ENCODE measurements around the gene IFRD1.

The IFRD1 gene

DNA sequence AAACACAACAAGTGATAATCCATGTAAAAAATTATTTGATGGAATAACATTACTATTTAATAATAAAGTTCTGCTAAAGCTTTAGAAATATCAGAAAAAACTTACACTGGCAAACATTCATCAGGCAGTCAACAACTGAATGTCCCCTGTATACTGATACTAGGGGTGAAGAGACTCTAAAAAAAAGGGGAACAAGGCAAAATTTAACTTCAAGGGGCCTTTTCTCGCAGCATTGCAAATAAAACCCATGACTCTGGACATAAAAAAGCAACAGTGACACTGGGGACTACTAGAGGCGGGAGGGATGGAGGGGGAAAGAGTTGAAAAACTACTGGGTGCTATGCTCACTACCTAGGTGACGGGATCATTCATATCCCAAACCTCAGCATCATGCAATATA, 5.8 kb upstream of the IFRD1 start:
- H3K27ac ChIP-seq, result no peak overlapping the region
- TF ChIP-seq, protein P1, sequence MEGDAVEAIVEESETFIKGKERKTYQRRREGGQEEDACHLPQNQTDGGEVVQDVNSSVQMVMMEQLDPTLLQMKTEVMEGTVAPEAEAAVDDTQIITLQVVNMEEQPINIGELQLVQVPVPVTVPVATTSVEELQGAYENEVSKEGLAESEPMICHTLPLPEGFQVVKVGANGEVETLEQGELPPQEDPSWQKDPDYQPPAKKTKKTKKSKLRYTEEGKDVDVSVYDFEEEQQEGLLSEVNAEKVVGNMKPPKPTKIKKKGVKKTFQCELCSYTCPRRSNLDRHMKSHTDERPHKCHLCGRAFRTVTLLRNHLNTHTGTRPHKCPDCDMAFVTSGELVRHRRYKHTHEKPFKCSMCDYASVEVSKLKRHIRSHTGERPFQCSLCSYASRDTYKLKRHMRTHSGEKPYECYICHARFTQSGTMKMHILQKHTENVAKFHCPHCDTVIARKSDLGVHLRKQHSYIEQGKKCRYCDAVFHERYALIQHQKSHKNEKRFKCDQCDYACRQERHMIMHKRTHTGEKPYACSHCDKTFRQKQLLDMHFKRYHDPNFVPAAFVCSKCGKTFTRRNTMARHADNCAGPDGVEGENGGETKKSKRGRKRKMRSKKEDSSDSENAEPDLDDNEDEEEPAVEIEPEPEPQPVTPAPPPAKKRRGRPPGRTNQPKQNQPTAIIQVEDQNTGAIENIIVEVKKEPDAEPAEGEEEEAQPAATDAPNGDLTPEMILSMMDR (conservative IDR thresholded peaks at IDR 0.05; ENCODE audit: low read depth, low read length), result no peak

DNA sequence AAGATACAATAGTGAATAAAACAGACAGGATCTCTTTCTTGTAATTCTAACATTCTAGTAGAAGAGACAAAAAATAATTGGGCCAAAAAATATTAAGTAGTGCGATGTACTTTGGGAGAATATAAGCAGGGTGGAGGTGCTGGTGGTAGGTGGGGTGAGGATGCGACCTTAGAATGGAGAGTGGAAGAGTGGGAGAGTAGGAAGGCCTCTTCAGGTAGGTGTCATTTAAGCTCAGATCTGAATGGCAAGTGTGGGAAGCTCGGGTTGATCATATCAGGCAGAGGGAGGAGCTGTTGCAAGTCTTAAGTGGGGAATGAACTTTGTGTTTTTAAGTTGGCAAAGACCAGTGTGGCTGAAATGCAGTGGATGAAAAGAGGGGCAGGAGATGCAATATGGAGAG, 3.8 kb upstream of the IFRD1 start:
- H3K79me2 ChIP-seq (ENCODE audit: insufficient read depth, low read depth), result peaks cover 10% of the 10 kb centered on the region
- H3K27me3 ChIP-seq (ENCODE audit: insufficient read depth, low read depth), result no peaks in the 10 kb centered on the region
- no peaks in the 10 kb centered on the region for H3K36me3 ChIP-seq (ENCODE audit: insufficient read depth)
- H3K4me1 ChIP-seq (ENCODE audit: low read depth, poor library complexity, severe bottlenecking), result peaks cover 18% of the 10 kb centered on the region
- H4K20me1 ChIP-seq (ENCODE audit: insufficient read depth), result 0 out of 2 replicates have a peak, but pooled peaks cover 1% of the 10 kb centered on the region
- no peak overlapping the region for H3K4me2 ChIP-seq
- H3K4me3 ChIP-seq (IDR thresholded peaks at IDR 0.05; ENCODE audit: insufficient read depth, low read depth, low read length), result no peak overlapping the region
- H3K27ac ChIP-seq, result no peak overlapping the region
- no peak overlapping the region for H3K9ac ChIP-seq
- H2AFZ ChIP-seq (ENCODE audit: low read depth), result no peak overlapping the region
- TF ChIP-seq, protein P1 (conservative IDR thresholded peaks at IDR 0.05; ENCODE audit: low read depth, low read length), result no peak

More for the DNA sequence above, 5.8 kb upstream of the IFRD1 start:
- H3K36me3 ChIP-seq (ENCODE audit: insufficient read depth), result no peaks in the 10 kb centered on the region
- H3K4me2 ChIP-seq, result no peak overlapping the region
- no peaks in the 10 kb centered on the region for H3K27me3 ChIP-seq (ENCODE audit: insufficient read depth, low read depth)
- H3K9ac ChIP-seq, result no peak overlapping the region
- H3K79me2 ChIP-seq (ENCODE audit: insufficient read depth, low read depth), result no peaks in the 10 kb centered on the region
- H2AFZ ChIP-seq (ENCODE audit: low read depth), result no peak overlapping the region
- H3K4me1 ChIP-seq (ENCODE audit: low read depth, poor library complexity, severe bottlenecking), result peaks cover 15% of the 10 kb centered on the region
- H3K4me3 ChIP-seq (IDR thresholded peaks at IDR 0.05; ENCODE audit: insufficient read depth, low read depth, low read length), result no peak overlapping the region
- no peaks in the 10 kb centered on the region for H4K20me1 ChIP-seq (ENCODE audit: insufficient read depth)

DNA sequence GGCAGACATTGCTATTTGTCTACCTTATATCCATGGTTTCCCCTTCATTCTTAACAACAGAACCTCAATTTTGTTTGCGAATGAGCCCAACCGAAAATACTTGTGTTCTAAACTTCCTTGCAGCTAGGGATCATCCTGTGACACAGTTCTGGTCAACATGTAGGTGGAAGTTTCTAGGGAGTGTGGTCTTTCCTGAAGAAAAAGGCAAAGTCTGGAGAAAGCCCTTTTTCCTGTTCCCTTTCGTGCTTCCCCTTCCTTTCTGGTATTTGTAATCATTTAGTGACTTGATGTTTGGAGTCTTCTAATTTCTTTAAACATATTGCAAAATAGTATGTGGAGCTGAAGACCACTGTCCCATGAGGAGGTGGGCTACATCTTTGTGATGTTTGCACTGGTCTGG, 2.9 kb upstream of the IFRD1 start:
- Histone ChIP-seq H3K4me3 (IDR thresholded peaks at IDR 0.05; ENCODE audit: insufficient read depth, low read depth, low read length) (no peak overlapping the region), H3K27me3 (ENCODE audit: insufficient read depth, low read depth) (no peaks in the 10 kb centered on the region), H3K27ac (no peak overlapping the region), H2AFZ (ENCODE audit: low read depth) (no peak overlapping the region), H3K9ac (no peak overlapping the region), H3K36me3 (ENCODE audit: insufficient read depth) (no peaks in the 10 kb centered on the region), H3K4me1 (ENCODE audit: low read depth, poor library complexity, severe bottlenecking) (peaks cover 21% of the 10 kb centered on the region), H3K4me2 (no peak overlapping the region), H4K20me1 (ENCODE audit: insufficient read depth) (peaks cover 6% of the 10 kb centered on the region; the same call in 1 of the 2 replicates), H3K79me2 (ENCODE audit: insufficient read depth, low read depth) (peaks cover 20% of the 10 kb centered on the region)
- TF ChIP-seq, protein P1 (conservative IDR thresholded peaks at IDR 0.05; ENCODE audit: low read depth, low read length), result no peak

DNA sequence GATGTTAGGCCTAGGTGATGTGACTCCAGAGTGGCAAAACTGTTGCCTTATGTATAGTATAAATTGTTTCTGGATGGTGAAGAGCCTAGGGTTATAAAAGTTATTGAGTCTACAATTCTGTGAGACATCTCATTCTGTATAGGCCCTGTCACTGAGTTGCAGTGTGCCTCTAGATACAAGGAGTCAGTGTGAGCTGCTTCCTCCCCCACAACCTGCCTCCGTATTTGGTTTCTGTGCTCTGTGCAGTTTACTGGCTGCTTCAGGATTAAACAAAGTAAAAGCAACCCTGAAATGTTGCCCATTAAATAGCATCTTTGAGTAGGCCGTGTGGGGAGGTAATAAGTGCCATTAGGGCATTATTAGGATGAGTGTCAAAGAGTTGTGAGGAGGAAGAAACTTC, 1.9 kb upstream of the IFRD1 start:
- TF ChIP-seq, protein P1 (conservative IDR thresholded peaks at IDR 0.05; ENCODE audit: low read depth, low read length), result no peak
- H3K4me1 ChIP-seq (ENCODE audit: low read depth, poor library complexity, severe bottlenecking), result peaks cover 31% of the 10 kb centered on the region

More for the DNA sequence above, 1.9 kb upstream of the IFRD1 start:
- Histone ChIP-seq H2AFZ (ENCODE audit: low read depth) (no peak overlapping the region), H3K79me2 (ENCODE audit: insufficient read depth, low read depth) (peaks cover 30% of the 10 kb centered on the region), H3K27me3 (ENCODE audit: insufficient read depth, low read depth) (no peaks in the 10 kb centered on the region), H3K4me3 (IDR thresholded peaks at IDR 0.05; ENCODE audit: insufficient read depth, low read depth, low read length) (no peak overlapping the region), H3K36me3 (ENCODE audit: insufficient read depth) (no peaks in the 10 kb centered on the region), H3K27ac (no peak overlapping the region), H3K4me2 (no peak overlapping the region), H4K20me1 (ENCODE audit: insufficient read depth) (peaks cover 16% of the 10 kb centered on the region; the same call in 1 of the 2 replicates), H3K9ac (no peak overlapping the region)
